Mammary epithelial cell (primary cell): ENCODE data around the gene UBE2O.

ENCODE experiments used
- EZH2 ChIP-seq: IDR thresholded peaks from 2 replicates; pipeline ENCODE4 v1.6.1; 2012; ENCODE audit warnings: low read length, inconsistent platforms, borderline replicate concordance
- TF ChIP-seq, protein P1 (sequence below), 2 donors: IDR thresholded peaks in 1 of 2; conservative IDR thresholded peaks in 1 of 2; 2 replicates each; pipeline ENCODE4 v1.5.1; 2011 to 2012; ENCODE audit warnings: inconsistent platforms in 2 of 2, low read length in 2 of 2, mild to moderate bottlenecking in 2 of 2, control low read depth in 1 of 2, low read depth in 1 of 2; ENCODE audit not compliant: insufficient read depth in 1 of 2; ENCODE audit errors: extremely low read depth in 1 of 2

DNA sequence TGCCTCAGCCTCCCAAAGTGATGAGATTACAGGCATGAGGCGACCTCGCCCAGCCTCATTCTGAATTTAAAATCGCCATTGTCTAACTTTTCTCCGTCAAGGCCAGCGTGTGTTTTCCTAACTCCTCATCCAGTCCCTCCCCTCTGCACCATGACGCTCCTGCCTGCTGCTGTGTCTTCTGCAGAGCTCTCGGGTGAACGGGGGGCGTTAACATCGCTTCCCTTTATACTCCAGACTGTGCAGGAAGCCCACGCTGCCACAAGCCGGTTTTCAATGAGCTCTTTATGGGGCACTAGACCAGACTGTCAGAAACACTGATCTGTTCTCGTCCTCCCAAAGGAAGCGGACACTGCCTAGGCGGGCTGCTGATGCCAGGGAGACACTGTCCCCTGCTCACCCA lies 27.7 kb upstream of the UBE2O start:
- TF ChIP-seq, protein P1, sequence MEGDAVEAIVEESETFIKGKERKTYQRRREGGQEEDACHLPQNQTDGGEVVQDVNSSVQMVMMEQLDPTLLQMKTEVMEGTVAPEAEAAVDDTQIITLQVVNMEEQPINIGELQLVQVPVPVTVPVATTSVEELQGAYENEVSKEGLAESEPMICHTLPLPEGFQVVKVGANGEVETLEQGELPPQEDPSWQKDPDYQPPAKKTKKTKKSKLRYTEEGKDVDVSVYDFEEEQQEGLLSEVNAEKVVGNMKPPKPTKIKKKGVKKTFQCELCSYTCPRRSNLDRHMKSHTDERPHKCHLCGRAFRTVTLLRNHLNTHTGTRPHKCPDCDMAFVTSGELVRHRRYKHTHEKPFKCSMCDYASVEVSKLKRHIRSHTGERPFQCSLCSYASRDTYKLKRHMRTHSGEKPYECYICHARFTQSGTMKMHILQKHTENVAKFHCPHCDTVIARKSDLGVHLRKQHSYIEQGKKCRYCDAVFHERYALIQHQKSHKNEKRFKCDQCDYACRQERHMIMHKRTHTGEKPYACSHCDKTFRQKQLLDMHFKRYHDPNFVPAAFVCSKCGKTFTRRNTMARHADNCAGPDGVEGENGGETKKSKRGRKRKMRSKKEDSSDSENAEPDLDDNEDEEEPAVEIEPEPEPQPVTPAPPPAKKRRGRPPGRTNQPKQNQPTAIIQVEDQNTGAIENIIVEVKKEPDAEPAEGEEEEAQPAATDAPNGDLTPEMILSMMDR (conservative IDR thresholded peaks at IDR 0.05 in 1 of 2, IDR thresholded peaks at IDR 0.05 in 1 of 2; ENCODE audit: extremely low read depth in 1 of 2, insufficient read depth in 1 of 2, low read depth in 1 of 2, low read length in 2 of 2), result no peak
- TF ChIP-seq EZH2, result no peak
